ENCODE data around the gene TRDMT1.

Gene TRDMT1

DNA sequence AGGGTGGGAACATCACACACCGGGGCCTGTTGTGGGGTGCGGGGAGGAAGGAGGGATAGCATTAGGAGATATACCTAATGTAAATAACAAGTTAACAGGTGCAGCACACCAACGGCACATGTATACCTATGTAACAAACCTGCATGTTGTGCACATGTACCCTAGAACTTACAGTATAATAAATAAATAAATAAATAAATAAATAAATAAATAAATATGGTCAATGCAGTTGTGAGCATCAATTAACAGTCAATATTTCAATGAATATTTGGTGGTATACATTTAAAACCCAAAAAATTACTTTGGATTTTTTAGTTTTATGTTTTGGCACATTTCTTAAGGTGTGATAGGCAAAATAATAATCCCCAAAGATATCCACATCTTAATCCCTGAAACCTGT lies 15.6 kb downstream of the TRDMT1 start:
- H3K4me1 ChIP-seq = peaks cover 20% of the 10 kb centered on the region
- TF ChIP-seq, protein P1, sequence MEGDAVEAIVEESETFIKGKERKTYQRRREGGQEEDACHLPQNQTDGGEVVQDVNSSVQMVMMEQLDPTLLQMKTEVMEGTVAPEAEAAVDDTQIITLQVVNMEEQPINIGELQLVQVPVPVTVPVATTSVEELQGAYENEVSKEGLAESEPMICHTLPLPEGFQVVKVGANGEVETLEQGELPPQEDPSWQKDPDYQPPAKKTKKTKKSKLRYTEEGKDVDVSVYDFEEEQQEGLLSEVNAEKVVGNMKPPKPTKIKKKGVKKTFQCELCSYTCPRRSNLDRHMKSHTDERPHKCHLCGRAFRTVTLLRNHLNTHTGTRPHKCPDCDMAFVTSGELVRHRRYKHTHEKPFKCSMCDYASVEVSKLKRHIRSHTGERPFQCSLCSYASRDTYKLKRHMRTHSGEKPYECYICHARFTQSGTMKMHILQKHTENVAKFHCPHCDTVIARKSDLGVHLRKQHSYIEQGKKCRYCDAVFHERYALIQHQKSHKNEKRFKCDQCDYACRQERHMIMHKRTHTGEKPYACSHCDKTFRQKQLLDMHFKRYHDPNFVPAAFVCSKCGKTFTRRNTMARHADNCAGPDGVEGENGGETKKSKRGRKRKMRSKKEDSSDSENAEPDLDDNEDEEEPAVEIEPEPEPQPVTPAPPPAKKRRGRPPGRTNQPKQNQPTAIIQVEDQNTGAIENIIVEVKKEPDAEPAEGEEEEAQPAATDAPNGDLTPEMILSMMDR (IDR thresholded peaks at IDR 0.05) = no peak

DNA sequence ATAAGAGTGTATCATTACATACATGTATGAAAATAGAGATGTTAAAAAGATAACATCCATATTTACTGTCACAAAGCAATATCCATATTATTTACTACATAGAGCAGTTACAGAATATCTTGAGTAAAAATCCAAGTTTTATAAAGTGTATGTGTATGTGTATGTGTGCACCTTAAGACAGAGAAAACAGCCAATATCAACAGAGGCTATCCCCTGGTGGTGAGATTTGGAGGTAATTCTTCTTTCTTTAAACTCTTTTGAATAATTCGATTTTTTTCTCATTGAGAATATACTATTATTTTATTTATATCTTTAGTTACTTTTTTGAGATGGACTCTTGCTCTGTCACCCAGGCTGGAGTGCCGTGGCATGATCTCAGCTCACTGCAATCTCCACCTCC lies 18.4 kb downstream of the TRDMT1 start:
- Histone ChIP-seq H3K79me2 (no peaks in the 10 kb centered on the region), H3K27me3 (ENCODE audit: control insufficient read depth, insufficient read depth, low read length) (no peaks in the 10 kb centered on the region), H3K36me3 (ENCODE audit: control insufficient read depth, insufficient read depth, low read length) (no peaks in the 10 kb centered on the region), H3K4me1 (peaks cover 16% of the 10 kb centered on the region), H2AFZ (no peak overlapping the region), H3K9ac (no peak overlapping the region), H3K9me3 (ENCODE audit: control insufficient read depth, low read length) (no peaks in the 10 kb centered on the region), H3K4me3 (ENCODE audit: low read depth, low read length) (no peak overlapping the region), H3K4me2 (ENCODE audit: low read length) (no peak overlapping the region), H3K27ac (no peak overlapping the region)
- TF ChIP-seq, protein P1 (IDR thresholded peaks at IDR 0.05) = no peak

More for the DNA sequence above, 15.6 kb downstream of the TRDMT1 start:
- no peaks in the 10 kb centered on the region for H3K27me3 ChIP-seq (ENCODE audit: control insufficient read depth, insufficient read depth, low read length)
- H3K9ac ChIP-seq = no peak overlapping the region
- H3K4me3 ChIP-seq (ENCODE audit: low read depth, low read length) = no peak overlapping the region
- H3K36me3 ChIP-seq (ENCODE audit: control insufficient read depth, insufficient read depth, low read length) = no peaks in the 10 kb centered on the region
- no peak overlapping the region for H3K27ac ChIP-seq
- no peak overlapping the region for H2AFZ ChIP-seq
- H3K4me2 ChIP-seq (ENCODE audit: low read length) = no peak overlapping the region
- no peaks in the 10 kb centered on the region for H3K9me3 ChIP-seq (ENCODE audit: control insufficient read depth, low read length)
- H3K79me2 ChIP-seq = no peaks in the 10 kb centered on the region

DNA sequence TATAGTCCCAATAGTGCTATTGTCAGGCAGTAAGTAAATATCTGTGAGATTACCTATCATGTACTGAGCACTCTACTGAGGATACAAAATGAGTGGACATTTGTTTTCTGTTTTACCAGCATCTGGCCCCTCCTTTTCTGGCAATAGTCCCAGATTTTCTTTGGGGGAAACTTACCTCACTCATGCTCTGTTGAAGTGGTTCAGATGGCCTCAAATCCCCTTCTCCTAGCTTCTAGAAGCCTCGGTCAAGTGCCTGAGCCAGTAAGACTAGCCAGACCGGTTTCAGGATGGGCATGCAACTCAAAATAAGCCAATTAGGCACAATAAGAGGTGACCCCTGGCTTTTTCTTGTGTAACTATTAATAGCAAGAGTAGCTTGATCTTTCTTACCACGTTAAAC lies 19.7 kb downstream of the TRDMT1 start:
- Histone ChIP-seq H3K36me3 (ENCODE audit: control insufficient read depth, insufficient read depth, low read length) (no peaks in the 10 kb centered on the region), H3K4me1 (peaks cover 16% of the 10 kb centered on the region), H3K27ac (no peak overlapping the region), H2AFZ (peak overlapping the region; percentile 53), H3K4me3 (ENCODE audit: low read depth, low read length) (no peak overlapping the region), H3K27me3 (ENCODE audit: control insufficient read depth, insufficient read depth, low read length) (no peaks in the 10 kb centered on the region), H3K9me3 (ENCODE audit: control insufficient read depth, low read length) (no peaks in the 10 kb centered on the region), H3K9ac (no peak overlapping the region), H3K79me2 (no peaks in the 10 kb centered on the region), H3K4me2 (ENCODE audit: low read length) (no peak overlapping the region)
- TF ChIP-seq, protein P1 (IDR thresholded peaks at IDR 0.05) = no peak

DNA sequence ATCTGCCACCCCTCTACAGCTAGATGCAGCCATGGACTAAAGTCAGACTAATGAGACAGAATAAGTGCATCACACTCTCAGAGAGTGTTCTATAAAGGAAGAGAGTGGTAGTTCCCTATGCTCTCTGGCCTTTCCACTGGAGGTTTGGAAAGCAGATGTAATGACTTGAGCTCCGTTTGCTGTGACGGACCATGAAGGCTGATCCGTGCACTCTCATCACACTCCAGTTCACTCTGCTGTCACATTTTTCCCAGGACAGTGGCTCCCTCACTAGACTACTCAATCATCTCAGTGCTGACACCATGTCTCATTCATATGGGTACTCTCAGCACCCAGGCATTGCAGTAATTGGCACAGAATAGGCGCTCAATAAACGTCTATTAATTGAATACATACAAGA lies 20.4 kb downstream of the TRDMT1 start:
- TF ChIP-seq, protein P1 (IDR thresholded peaks at IDR 0.05) = no peak
- H3K79me2 ChIP-seq = no peaks in the 10 kb centered on the region
- no peaks in the 10 kb centered on the region for H3K27me3 ChIP-seq (ENCODE audit: control insufficient read depth, insufficient read depth, low read length)
- no peak overlapping the region for H3K4me3 ChIP-seq (ENCODE audit: low read depth, low read length)
- no peak overlapping the region for H3K4me2 ChIP-seq (ENCODE audit: low read length)
- peaks cover 16% of the 10 kb centered on the region for H3K4me1 ChIP-seq
- H3K27ac ChIP-seq = no peak overlapping the region
- H3K9me3 ChIP-seq (ENCODE audit: control insufficient read depth, low read length) = no peaks in the 10 kb centered on the region
- no peak overlapping the region for H3K9ac ChIP-seq
- peak overlapping the region; percentile 22 for H2AFZ ChIP-seq
- H3K36me3 ChIP-seq (ENCODE audit: control insufficient read depth, insufficient read depth, low read length) = no peaks in the 10 kb centered on the region

DNA sequence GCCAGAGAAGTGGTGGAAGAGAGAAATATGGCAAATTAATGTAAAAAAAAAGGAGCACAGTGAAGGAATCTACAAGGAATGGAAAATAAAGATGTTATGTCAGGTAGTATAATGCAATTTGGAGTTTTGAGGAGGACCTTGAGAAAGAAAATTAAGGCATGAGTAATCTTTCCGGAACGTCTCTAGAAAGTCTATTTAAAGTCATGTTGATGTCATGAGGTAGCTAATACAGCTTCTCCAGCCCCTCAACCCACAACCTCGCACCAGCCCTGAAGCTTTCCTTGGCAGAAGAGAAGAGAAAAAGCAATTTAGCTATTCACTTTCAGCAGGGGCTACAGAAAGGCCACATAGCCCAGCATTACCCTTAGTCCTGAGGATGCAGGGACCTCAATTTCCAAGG lies 22.5 kb downstream of the TRDMT1 start:
- TF ChIP-seq, protein P1 (IDR thresholded peaks at IDR 0.05) = no peak
- Histone ChIP-seq H3K4me1 (peaks cover 30% of the 10 kb centered on the region), H3K79me2 (no peaks in the 10 kb centered on the region), H3K9me3 (ENCODE audit: control insufficient read depth, low read length) (no peaks in the 10 kb centered on the region), H3K4me2 (ENCODE audit: low read length) (no peak overlapping the region), H2AFZ (no peak overlapping the region), H3K4me3 (ENCODE audit: low read depth, low read length) (no peak overlapping the region), H3K27me3 (ENCODE audit: control insufficient read depth, insufficient read depth, low read length) (no peaks in the 10 kb centered on the region), H3K36me3 (ENCODE audit: control insufficient read depth, insufficient read depth, low read length) (no peaks in the 10 kb centered on the region), H3K27ac (no peak overlapping the region), H3K9ac (no peak overlapping the region)
